K562 (cell line): ENCODE measurements around the gene CRADD. TPM values are rescaled to one million over a fixed set of nuclear protein-coding genes. Genes with fewer than 3 reads are reported as not detected.

Experiments
- CHD1 ChIP-seq: fragments of 200-600 bp; sonication (generic); IDR thresholded peaks from one replicate; pipeline ENCODE4 v1.6.1; 2012; ENCODE audit warnings: mild to moderate bottlenecking, moderate library complexity, low read length, inconsistent platforms
- CREB3 ChIP-seq: fragments of 450-650 bp; conservative IDR thresholded peaks from 2 replicates; pipeline ENCODE4 v1.6.1; 2016; ENCODE audit warnings: missing genetic modification characterization, low read depth, mild to moderate bottlenecking, missing compliant biosample characterization, moderate library complexity
- CREB5 ChIP-seq: fragments of 250-450 bp; sonication (Bioruptor Pico); IDR thresholded peaks from 2 replicates; pipeline ENCODE4 v1.5.0; 2020; ENCODE audit warnings: mild to moderate bottlenecking
- HMG20A ChIP-seq: fragments of 450-650 bp; formaldehyde crosslinking; conservative IDR thresholded peaks from 2 replicates; pipeline ENCODE4 v1.4.0; 2020; ENCODE audit warnings: mild to moderate bottlenecking, mixed read lengths
- HMG20B ChIP-seq: fragments of 250-450 bp; sonication (Bioruptor Pico); IDR thresholded peaks from 2 replicates; pipeline ENCODE4 v1.5.0; 2021; ENCODE audit warnings: mild to moderate bottlenecking
- HMGN3 ChIP-seq: IDR thresholded peaks from 2 replicates; pipeline ENCODE4 v1.6.1; 2011; ENCODE audit warnings: borderline replicate concordance, low read depth, mild to moderate bottlenecking, mixed read lengths, low read length; ENCODE audit not compliant: insufficient read length; ENCODE audit errors: extremely low read depth
- HNRNPL ChIP-seq: fragments of 200-400 bp; formaldehyde crosslinking; IDR thresholded peaks from 2 replicates; pipeline ENCODE4 v1.6.1; 2017; ENCODE audit warnings: low read depth, mild to moderate bottlenecking, low read length
- KHSRP ChIP-seq: fragments of 450-650 bp; IDR thresholded peaks from 2 replicates; pipeline ENCODE4 v1.6.1; 2017
- LARP7 ChIP-seq: fragments of 450-650 bp; IDR thresholded peaks from 2 replicates; pipeline ENCODE4 v1.6.1; 2016
- MAFF ChIP-seq: IDR thresholded peaks from 2 replicates; pipeline ENCODE4 v1.6.1; 2012; ENCODE audit warnings: low read length, improper control_type of control experiment
- NR2F6 ChIP-seq: fragments of 450-650 bp; formaldehyde crosslinking; IDR thresholded peaks from 2 replicates; pipeline ENCODE4 v1.4.0; 2020; ENCODE audit warnings: mild to moderate bottlenecking
- PML ChIP-seq: IDR thresholded peaks from 2 replicates; pipeline ENCODE4 v1.6.1; 2012; ENCODE audit warnings: low read length, inconsistent platforms
- PRMT5 ChIP-seq: sonication (generic); formaldehyde crosslinking; IDR thresholded peaks from 2 replicates; pipeline ENCODE4 v1.5.0; 2020; ENCODE audit warnings: missing genetic modification reagents
- RREB1 ChIP-seq: fragments of 250-450 bp; sonication (Bioruptor Pico); IDR thresholded peaks from 2 replicates; pipeline ENCODE4 v1.4.0; 2020
- SIN3B ChIP-seq: fragments of 450-650 bp; IDR thresholded peaks from 2 replicates; pipeline ENCODE4 v1.6.1; 2017; ENCODE audit warnings: low read depth, mild to moderate bottlenecking, moderate library complexity
- SIRT6 ChIP-seq: IDR thresholded peaks from one replicate; pipeline ENCODE4 v1.6.1; 2012; ENCODE audit warnings: low read depth, mild to moderate bottlenecking, control low read depth, inconsistent platforms, low read length, moderate library complexity
- SIX5 ChIP-seq, 2 experiments: IDR thresholded peaks; 2 replicates each; pipeline ENCODE4 v1.6.1; 2011; ENCODE audit warnings: low read length in 2 of 2, borderline replicate concordance in 1 of 2, low read depth in 1 of 2, mild to moderate bottlenecking in 1 of 2, moderate library complexity in 1 of 2; ENCODE audit not compliant: insufficient read depth in 1 of 2
- TEAD1 ChIP-seq, 2 experiments: fragments of 450-650 bp in 1 of 2; sonication (generic) in 1 of 2; formaldehyde crosslinking; IDR thresholded peaks; 2 replicates each; pipeline versions ENCODE4 v1.4.0 to v1.8.0; 2020 to 2022; ENCODE audit warnings: mild to moderate bottlenecking in 2 of 2, missing genetic modification reagents in 1 of 2
- XRCC3 ChIP-seq: fragments of 450-650 bp; IDR thresholded peaks from 2 replicates; pipeline ENCODE4 v1.6.1; 2017; ENCODE audit warnings: mild to moderate bottlenecking, moderate library complexity
- ZNF174 ChIP-seq: fragments of 250-450 bp; sonication (Bioruptor Pico); IDR thresholded peaks from 2 replicates; pipeline ENCODE4 v1.4.0; 2020; ENCODE audit warnings: mild to moderate bottlenecking
- ZNF184 ChIP-seq: sonication (generic); formaldehyde crosslinking; IDR thresholded peaks from 2 replicates; pipeline ENCODE4 v1.5.0; 2020; ENCODE audit warnings: missing genetic modification reagents
- polyA plus RNA-seq, 8 experiments: library from polyadenylated mRNA; depleted of rRNA in 4 of 8; stranded (reverse) in 5 of 8; unstranded in 3 of 8; fragments of >200 nt; fragmentation: Nextera tagmentation in 2 of 8; fragmentation: Illumina TruSeq in 1 of 8; extraction: Ambion mirVana in 2 of 8; extraction: Trizol in 1 of 8; gene quantifications; 2 replicates each; pipeline versions ENCODE4 v1.2.1 to v1.2.3, GENCODE V29; 2011 to 2014; ENCODE audit warnings: inconsistent platforms in 1 of 8, missing spikeins in 1 of 8
- total RNA-seq, 7 experiments: library from RNA; depleted of rRNA in 6 of 7; stranded (reverse); fragments of >200 nt in 6 of 7; fragmentation: Illumina TruSeq in 2 of 7; extraction: Trizol in 2 of 7; gene quantifications; 2 replicates each; pipeline versions ENCODE4 v1.2.1 to v1.2.3, GENCODE V29; 2011 to 2021; ENCODE audit warnings: low replicate concordance in 1 of 7

The CRADD gene
- total and polyA plus RNA-seq, 9 of the 15 experiments (the other 6 are each of a cell fraction or from before 2014, with no cell fraction given): 20.5 to 41.1 (median 25.9) TPM

GRCh38 chr12:93784339-93785086, 107.3 kb downstream of the CRADD start (continued):
- no peak for TF ChIP-seq RREB1
- TF ChIP-seq SIN3B: no peak
- TF ChIP-seq MAFF: no peak
- no peak for TF ChIP-seq SIX5 (IDR thresholded peaks at IDR 0.05; ENCODE audit: borderline replicate concordance in 1 of 2, insufficient read depth in 1 of 2, low read depth in 1 of 2, low read length in 2 of 2)
- TF ChIP-seq HMGN3: no peak
- no peak for TF ChIP-seq NR2F6 (CRISPR knock-in tag)
- no peak for TF ChIP-seq ZNF184
- no peak for TF ChIP-seq CREB3 (tag)
- no peak for TF ChIP-seq TEAD1 (CRISPR knock-in tag; IDR thresholded peaks at IDR 0.05)
- TF ChIP-seq KHSRP: no peak
- TF ChIP-seq XRCC3: no peak
- no peak for TF ChIP-seq LARP7
- no peak for TF ChIP-seq PRMT5 (CRISPR knock-in tag)
- TF ChIP-seq HMG20B: no peak
- TF ChIP-seq CREB5 (CRISPR knock-in tag): no peak
- no peak for TF ChIP-seq CHD1
- peak; percentile 47; the same call in 1 of the 2 replicates for TF ChIP-seq PML
- no peak for TF ChIP-seq HMG20A (CRISPR knock-in tag)
- no peak for TF ChIP-seq ZNF174
- no peak for TF ChIP-seq SIRT6
- TF ChIP-seq HNRNPL: no peak
